ENCODE measurements around the gene THRB. TPM values are rescaled to one million over a fixed set of nuclear protein-coding genes. Genes with fewer than 3 reads are reported as not detected.

The THRB gene
- total RNA-seq, 1 experiment from 2014 or later, result 9.7 TPM

- Histone ChIP-seq H3K27ac (no peak overlapping the region), H3K9me3 (ENCODE audit: insufficient read depth, low read depth) (peaks cover 6% of the 10 kb centered on the region; the same call in 1 of the 2 replicates), H3K27me3 (ENCODE audit: insufficient read depth, low read depth) (no peaks in the 10 kb centered on the region), H3K79me2 (ENCODE audit: low read depth) (no peaks in the 10 kb centered on the region), H3K36me3 (ENCODE audit: low read depth) (no peaks in the 10 kb centered on the region), H3K4me3 (no peak overlapping the region), H4K20me1 (ENCODE audit: insufficient read depth) (no peaks in the 10 kb centered on the region), H3K4me1 (replicated peaks; ENCODE audit: insufficient read depth) (peaks cover 13% of the 10 kb centered on the region), H3K9me2 (ENCODE audit: insufficient read depth) (no peaks in the 10 kb centered on the region), H3F3A (ENCODE audit: insufficient read depth, low read depth) (no peaks in the 10 kb centered on the region), H2AFZ (no peak overlapping the region), H3K4me2 (no peak overlapping the region)
- no TSS peak for BruUV-seq (replicated peaks)
- no peak for DNase-seq
- CTCF ChIA-PET, result interaction anchor here (0.6 kb wide), 1 partner anchor 22 kb away, joined by 4 read pairs; no protein-coding TSS in a partner anchor
- POLR2A ChIA-PET (ENCODE audit: unreplicated experiment), result no interaction called here
- no peak for TF ChIP-seq EZH2 (IDR thresholded peaks at IDR 0.05; ENCODE audit: low read depth)
- no peak for TF ChIP-seq CTCF (conservative IDR thresholded peaks at IDR 0.05)
- intact Hi-C loops (cut with micrococcal nuclease; ENCODE audit: unreplicated experiment), result no loop called here
Measured at GRCh38 chr3:24512564-24513197, 18.0 kb upstream of the THRB start.

GRCh38 chr3:24510030-24510648 lies 15.5 kb upstream of the THRB start:
- no peaks in the 10 kb centered on the region for H3K79me2 ChIP-seq (ENCODE audit: low read depth)
- intact Hi-C loops (cut with micrococcal nuclease; ENCODE audit: unreplicated experiment), result no loop called here
- no peaks in the 10 kb centered on the region for H4K20me1 ChIP-seq (ENCODE audit: insufficient read depth)
- ChIA-PET POLR2A (ENCODE audit: unreplicated experiment) (no interaction called here), CTCF (interaction anchor here (0.5 kb wide), 1 partner anchor 244 kb away, joined by 3 read pairs; no protein-coding TSS in a partner anchor)
- BruUV-seq (replicated peaks), result no TSS peak
- H3K4me3 ChIP-seq, result no peak overlapping the region
- H3K27ac ChIP-seq, result no peak overlapping the region
- peaks cover 6% of the 10 kb centered on the region; the same call in 1 of the 2 replicates for H3K9me3 ChIP-seq (ENCODE audit: insufficient read depth, low read depth)
- TF ChIP-seq CTCF (conservative IDR thresholded peaks at IDR 0.05), result no peak
- TF ChIP-seq EZH2 (IDR thresholded peaks at IDR 0.05; ENCODE audit: low read depth), result no peak
- DNase-seq, result peak in 1 of 2 experiments; percentile 62
- no peaks in the 10 kb centered on the region for H3K27me3 ChIP-seq (ENCODE audit: insufficient read depth, low read depth)
- H3K4me1 ChIP-seq (replicated peaks; ENCODE audit: insufficient read depth), result peaks cover 16% of the 10 kb centered on the region
- H3K4me2 ChIP-seq, result no peak overlapping the region
- H3K9me2 ChIP-seq (ENCODE audit: insufficient read depth), result no peaks in the 10 kb centered on the region
- no peak overlapping the region for H2AFZ ChIP-seq
- no peaks in the 10 kb centered on the region for H3K36me3 ChIP-seq (ENCODE audit: low read depth)
- H3F3A ChIP-seq (ENCODE audit: insufficient read depth, low read depth), result no peaks in the 10 kb centered on the region

GRCh38 chr3:24508423-24508839 lies 13.8 kb upstream of the THRB start:
- H3K4me2 ChIP-seq, result 0 out of 2 replicates have a peak overlapping the region, but pooled peaks have one; percentile 9
- intact Hi-C loops (cut with micrococcal nuclease; ENCODE audit: unreplicated experiment), result no loop called here
- BruUV-seq (replicated peaks), result no TSS peak

More at GRCh38 chr3:24508423-24508839, 13.8 kb upstream of the THRB start:
- Histone ChIP-seq H3K9me3 (ENCODE audit: insufficient read depth, low read depth) (peaks cover 6% of the 10 kb centered on the region; the same call in 1 of the 2 replicates), H3K36me3 (ENCODE audit: low read depth) (no peaks in the 10 kb centered on the region), H3K4me3 (no peak overlapping the region), H4K20me1 (ENCODE audit: insufficient read depth) (no peaks in the 10 kb centered on the region), H3K27ac (peak overlapping the region; percentile 40), H3K27me3 (ENCODE audit: insufficient read depth, low read depth) (no peaks in the 10 kb centered on the region), H3F3A (ENCODE audit: insufficient read depth, low read depth) (no peaks in the 10 kb centered on the region), H3K79me2 (ENCODE audit: low read depth) (no peaks in the 10 kb centered on the region), H2AFZ (no peak overlapping the region), H3K4me1 (replicated peaks; ENCODE audit: insufficient read depth) (peaks cover 16% of the 10 kb centered on the region), H3K9me2 (ENCODE audit: insufficient read depth) (no peaks in the 10 kb centered on the region)
- POLR2A ChIA-PET (ENCODE audit: unreplicated experiment), result no interaction called here
- no peak for TF ChIP-seq CTCF (conservative IDR thresholded peaks at IDR 0.05)
- TF ChIP-seq EZH2 (IDR thresholded peaks at IDR 0.05; ENCODE audit: low read depth), result no peak
- DNase-seq, result peak in 1 of 2 experiments; percentile 71
- CTCF ChIA-PET, result no interaction called here
